A673 (cell line): ENCODE measurements around the gene RPE65.

Experiments used
- CTCF ChIP-seq: fragments of 300-800, 200-600 bp; sonication (generic); conservative IDR thresholded peaks from 2 replicates; pipeline ENCODE4 v1.5.1; 2017; ENCODE audit warnings: low read depth, mild to moderate bottlenecking, antibody characterized with exemption, low read length, moderate library complexity, mixed read lengths
- EZH2 ChIP-seq: fragments of 200-600 bp; sonication (generic); IDR thresholded peaks from 2 replicates; pipeline ENCODE4 v1.6.1; 2017; ENCODE audit warnings: borderline replicate concordance, low read depth, mild to moderate bottlenecking, mixed read lengths, antibody characterized with exemption, low read length; ENCODE audit not compliant: poor library complexity, severe bottlenecking

GRCh38 chr1:68473060-68473459, 23.3 kb upstream of the RPE65 start:
- TF ChIP-seq CTCF (no peak), EZH2 (no peak)
